Activated CD4-positive, CD25-positive, alpha-beta regulatory T cell treated with anti-CD3 and anti-CD28 coated beads, Interleukin-2, amount 50 U/mL, for 72 hours (primary cell): Measurements from ENCODE around the gene IFITM1.

Source experiments
- DNase-seq: peaks from one replicate; pipeline ENCODE4 v3.0.0; 2021

The IFITM1 gene

GRCh38 chr11:313787-314553 lies at the start of gene IFITM1:
TSS of gene IFITM1 (plus strand) at chr11:314040. CDS start at chr11:314171, 131 bp downstream.
- DNase-seq: peak; percentile 56

GRCh38 chr11:266676-267439 lies 47.0 kb upstream of the IFITM1 start:
- DNase-seq: peak; percentile 41

- peak; percentile 62 for DNase-seq
Observed at GRCh38 chr11:267491-267994, 46.3 kb upstream of the IFITM1 start.

GRCh38 chr11:268716-269145 lies 45.1 kb upstream of the IFITM1 start:
- DNase-seq: peak; percentile 56

- DNase-seq: peak; percentile 46
Observed at GRCh38 chr11:269146-269890, 44.5 kb upstream of the IFITM1 start.

GRCh38 chr11:270451-271318 lies 43.2 kb upstream of the IFITM1 start:
- no peak for DNase-seq

GRCh38 chr11:271319-271715 lies 42.5 kb upstream of the IFITM1 start:
- peak; percentile 30 for DNase-seq

- peak; percentile 28 for DNase-seq
Observed at GRCh38 chr11:272195-272930, 41.5 kb upstream of the IFITM1 start.

GRCh38 chr11:272931-273198 lies 41.0 kb upstream of the IFITM1 start:
- no peak for DNase-seq

- no peak for DNase-seq
Observed at GRCh38 chr11:276219-276618, 37.6 kb upstream of the IFITM1 start.

- peak; percentile 28 for DNase-seq
Observed at GRCh38 chr11:278001-278951, 35.6 kb upstream of the IFITM1 start, which contains the start of gene NLRP6. TSS of gene NLRP6 (plus strand) at chr11:278407. CDS start at chr11:278570, 163 bp downstream.

GRCh38 chr11:279040-279965 lies 34.5 kb upstream of the IFITM1 start:
- DNase-seq: peak; percentile 37

GRCh38 chr11:279966-280705 lies 33.7 kb upstream of the IFITM1 start:
- DNase-seq: peak; percentile 36

GRCh38 chr11:280706-281485 lies 32.9 kb upstream of the IFITM1 start:
- DNase-seq: peak; percentile 45

GRCh38 chr11:281486-282161 lies 32.2 kb upstream of the IFITM1 start:
- DNase-seq: peak; percentile 37

- peak; percentile 27 for DNase-seq
Observed at GRCh38 chr11:282171-282570, 31.7 kb upstream of the IFITM1 start.
